ENCODE data around the gene PPP2R5A. TPM values are rescaled to one million over a fixed set of nuclear protein-coding genes. Genes with fewer than 3 reads are reported as not detected.

PPP2R5A gene
- total RNA-seq, 1 experiment from 2014 or later, result 22.0 TPM

DNA sequence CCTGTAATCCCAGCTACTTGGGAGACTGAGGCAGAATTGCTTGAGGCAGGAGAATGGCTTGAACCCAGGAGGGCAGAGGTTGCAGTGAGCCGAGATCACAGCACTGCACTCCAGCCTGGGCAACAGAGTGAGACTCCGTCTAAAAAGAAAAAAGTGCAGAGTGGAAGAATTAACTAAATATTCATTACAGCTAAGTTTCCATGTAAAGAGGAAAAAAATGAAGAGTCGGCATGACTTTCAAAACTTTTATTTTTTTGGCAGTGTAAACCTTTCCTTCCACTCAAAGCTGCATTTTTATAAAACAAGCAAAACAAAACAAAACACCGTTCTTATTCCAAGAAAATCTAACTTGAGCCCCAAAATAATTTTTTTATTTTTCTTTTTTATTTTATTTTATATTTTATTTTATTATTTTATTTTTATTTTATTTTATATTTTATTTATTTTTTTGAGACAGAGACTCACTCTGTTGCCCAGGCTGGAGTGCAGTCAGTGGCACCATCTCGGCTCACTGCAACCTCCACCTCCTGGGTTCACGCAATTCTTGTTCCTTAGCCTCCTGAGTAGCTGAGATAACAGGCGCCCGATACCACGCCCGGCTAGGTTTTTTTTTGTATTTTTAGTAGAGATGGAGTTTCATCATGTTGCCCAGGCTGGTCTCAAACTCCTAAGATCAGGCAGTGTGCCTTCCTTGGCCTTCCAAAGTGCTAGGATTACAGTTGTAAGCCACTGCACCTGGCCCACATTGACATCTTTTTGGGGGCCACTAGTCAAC is 66.6 kb downstream of the PPP2R5A start:
- H2BK5ac ChIP-seq (ENCODE audit: insufficient read length, low read length), result no peak overlapping the region
- Mint-ChIP-seq H3K27ac (no peak overlapping the region), H3K4me1 (no peaks in the 10 kb centered on the region), H3K9me3 (no peaks in the 10 kb centered on the region), H3K36me3 (ENCODE audit: insufficient read depth in 1 of 3, low read depth in 3 of 3) (peaks cover 9 to 29% (median 23%) of the 10 kb centered on the region in 3 experiments; a peak in 6 of 7 replicates), H3K27me3 (ENCODE audit: low read depth) (no peaks in the 10 kb centered on the region), H3K4me3 (no peak overlapping the region)
- no peak overlapping the region for H3K18ac ChIP-seq (ENCODE audit: insufficient read length, low read depth, low read length)
- no peak overlapping the region for H3K9ac ChIP-seq (ENCODE audit: extremely low read depth, insufficient read length, low read length)
- H3K27ac ChIP-seq (ENCODE audit: insufficient read length, low read depth, low read length), result no peak overlapping the region
- no peak overlapping the region for H4K5ac ChIP-seq (ENCODE audit: insufficient read length, low read depth, low read length)
- no peak overlapping the region for H3K23ac ChIP-seq (ENCODE audit: insufficient read length, low read depth, low read length)
- H3K4ac ChIP-seq (ENCODE audit: low read depth, low read length), result no peak overlapping the region
- no peaks in the 10 kb centered on the region for H4K20me1 ChIP-seq (ENCODE audit: control insufficient read depth, insufficient read depth, insufficient read length)
- no peak overlapping the region for H2AFZ ChIP-seq (ENCODE audit: low read length)
- no peak overlapping the region for H2BK15ac ChIP-seq (ENCODE audit: low read depth, low read length)
- no peak overlapping the region for H2BK20ac ChIP-seq (ENCODE audit: low read depth, low read length, poor library complexity, severe bottlenecking)
- H3K4me2 ChIP-seq (ENCODE audit: insufficient read depth, insufficient read length, low read length), result no peak overlapping the region
- TF ChIP-seq CTCF (conservative IDR thresholded peaks at IDR 0.05), result no peak
- H3K14ac ChIP-seq (ENCODE audit: insufficient read depth, low read length), result no peak overlapping the region
- no peak overlapping the region for H2BK120ac ChIP-seq (ENCODE audit: low read depth, low read length, poor library complexity, severe bottlenecking)
- WGBS (ENCODE audit: extremely low coverage, insufficient read length, low lambda C conversion rate), result 100% methylated on average over 1 of the region's 10 CpGs
- no peaks in the 10 kb centered on the region for H3K23me2 ChIP-seq (ENCODE audit: insufficient read length, low read depth, low read length, poor library complexity, severe bottlenecking)
- DNase-seq, result no peak
- no peaks in the 10 kb centered on the region for H3K9me3 ChIP-seq (ENCODE audit: control insufficient read depth, low read depth, low read length)
- no peaks in the 10 kb centered on the region for H3K79me1 ChIP-seq (ENCODE audit: insufficient read depth, low read depth, low read length, poor library complexity, severe bottlenecking)
- no peak overlapping the region for H3T11ph ChIP-seq (ENCODE audit: low read length)
- no peaks in the 10 kb centered on the region for H3K4me1 ChIP-seq (ENCODE audit: insufficient read depth, low read length)
- H2BK12ac ChIP-seq (ENCODE audit: insufficient read length, low read depth, low read length), result no peak overlapping the region
- no peaks in the 10 kb centered on the region for H3K79me2 ChIP-seq (ENCODE audit: insufficient read depth, low read length)
- H4K8ac ChIP-seq (replicated peaks; ENCODE audit: insufficient read length, low read depth, low read length), result no peak overlapping the region
- H2AK5ac ChIP-seq (ENCODE audit: insufficient read length, low read length), result no peak overlapping the region
- no peaks in the 10 kb centered on the region for H3K27me3 ChIP-seq (ENCODE audit: insufficient read depth, low read length)
- H4K91ac ChIP-seq (ENCODE audit: insufficient read length, low read depth, low read length), result no peak overlapping the region
- H3K56ac ChIP-seq (ENCODE audit: insufficient read length, low read depth, low read length), result no peak overlapping the region
